DND-41 (cell line): ENCODE results near the gene ANGPTL1.

Experiments
- EZH2 ChIP-seq: IDR thresholded peaks from 3 replicates; pipeline ENCODE4 v1.6.1; 2012; ENCODE audit warnings: borderline replicate concordance, low read depth, mild to moderate bottlenecking, moderate library complexity, low read length, inconsistent platforms; ENCODE audit not compliant: severe bottlenecking
- TF ChIP-seq, protein P1 (sequence below): IDR thresholded peaks from 2 replicates; pipeline ENCODE4 v1.5.1; 2012; ENCODE audit warnings: borderline replicate concordance, low read length, moderate library complexity, mild to moderate bottlenecking; ENCODE audit not compliant: poor library complexity, severe bottlenecking; ENCODE audit errors: extremely low read depth

DNA sequence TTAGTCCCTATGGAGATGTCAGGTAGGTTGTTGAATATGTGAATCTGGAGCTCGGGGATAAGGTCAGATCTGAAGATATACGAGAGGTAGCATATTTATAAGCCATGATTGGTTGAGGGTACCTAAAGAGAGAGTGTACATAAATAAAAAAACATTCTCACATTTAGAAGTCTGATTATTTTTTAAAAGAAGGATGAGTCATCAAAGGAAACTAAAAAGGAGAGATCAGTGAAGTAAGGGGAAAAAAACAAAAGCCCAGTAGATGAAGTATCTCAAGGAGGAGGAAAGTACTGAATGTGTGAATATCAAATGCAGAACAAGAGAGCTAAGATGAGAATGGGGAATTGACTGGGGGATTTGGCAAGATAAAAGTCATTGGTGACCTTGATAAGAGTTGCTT lies 15.7 kb upstream of the ANGPTL1 start:
- TF ChIP-seq, protein P1, sequence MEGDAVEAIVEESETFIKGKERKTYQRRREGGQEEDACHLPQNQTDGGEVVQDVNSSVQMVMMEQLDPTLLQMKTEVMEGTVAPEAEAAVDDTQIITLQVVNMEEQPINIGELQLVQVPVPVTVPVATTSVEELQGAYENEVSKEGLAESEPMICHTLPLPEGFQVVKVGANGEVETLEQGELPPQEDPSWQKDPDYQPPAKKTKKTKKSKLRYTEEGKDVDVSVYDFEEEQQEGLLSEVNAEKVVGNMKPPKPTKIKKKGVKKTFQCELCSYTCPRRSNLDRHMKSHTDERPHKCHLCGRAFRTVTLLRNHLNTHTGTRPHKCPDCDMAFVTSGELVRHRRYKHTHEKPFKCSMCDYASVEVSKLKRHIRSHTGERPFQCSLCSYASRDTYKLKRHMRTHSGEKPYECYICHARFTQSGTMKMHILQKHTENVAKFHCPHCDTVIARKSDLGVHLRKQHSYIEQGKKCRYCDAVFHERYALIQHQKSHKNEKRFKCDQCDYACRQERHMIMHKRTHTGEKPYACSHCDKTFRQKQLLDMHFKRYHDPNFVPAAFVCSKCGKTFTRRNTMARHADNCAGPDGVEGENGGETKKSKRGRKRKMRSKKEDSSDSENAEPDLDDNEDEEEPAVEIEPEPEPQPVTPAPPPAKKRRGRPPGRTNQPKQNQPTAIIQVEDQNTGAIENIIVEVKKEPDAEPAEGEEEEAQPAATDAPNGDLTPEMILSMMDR, result no peak
- TF ChIP-seq EZH2, result no peak
